WERI-Rb-1 (cell line): ENCODE measurements around the gene ASPHD2.
A peak's percentile ranks its signal among the peaks of the same experiment; 100 is the strongest.

ENCODE experiments used
- DNase-seq: peaks from one replicate; pipeline ENCODE4 v3.0.0-alpha.2; 2020
- H3K27ac ChIP-seq: fragments of 250-450 bp; sonication (Bioruptor Pico); 2 replicates; pipeline ENCODE4 v1.5.1; 2020; ENCODE audit warnings: mild to moderate bottlenecking, moderate library complexity
- H3K27me3 ChIP-seq: fragments of 250-450 bp; sonication (Bioruptor Pico); 2 replicates; pipeline ENCODE4 v1.5.1; 2021; ENCODE audit warnings: mild to moderate bottlenecking, low read depth, moderate library complexity; ENCODE audit not compliant: insufficient read depth, severe bottlenecking
- H3K36me3 ChIP-seq: fragments of 250-450 bp; sonication (Bioruptor Pico); 2 replicates; pipeline ENCODE4 v1.5.1; 2020; ENCODE audit warnings: mild to moderate bottlenecking, moderate library complexity
- H3K4me3 ChIP-seq: 2 replicates; pipeline ENCODE4 v1.5.1; 2011; ENCODE audit warnings: low read depth, mild to moderate bottlenecking, control low read depth, low read length
- H3K9me3 ChIP-seq: fragments of 250-450 bp; sonication (Bioruptor Pico); 2 replicates; pipeline ENCODE4 v1.5.1; 2021; ENCODE audit warnings: mild to moderate bottlenecking, moderate library complexity; ENCODE audit not compliant: severe bottlenecking
- CTCF ChIP-seq: IDR thresholded peaks from 2 replicates; pipeline ENCODE4 v1.5.1; 2011; ENCODE audit warnings: low read depth, mild to moderate bottlenecking, control low read depth, inconsistent platforms, low read length

The ASPHD2 gene

GRCh38 chr22:26461188-26461810 is 32.2 kb downstream of the ASPHD2 start:
- Histone ChIP-seq H3K27ac (peak overlapping the region; percentile 26), H3K36me3 (peaks cover 52% of the 10 kb centered on the region), H3K4me3 (no peak overlapping the region), H3K27me3 (no peaks in the 10 kb centered on the region), H3K9me3 (no peaks in the 10 kb centered on the region)
- peak; percentile 86 for TF ChIP-seq CTCF
- DNase-seq: peak; percentile 92

GRCh38 chr22:26462051-26462450 is 33.0 kb downstream of the ASPHD2 start:
- no peak overlapping the region for H3K4me3 ChIP-seq
- no peaks in the 10 kb centered on the region for H3K9me3 ChIP-seq
- peak overlapping the region; percentile 45 for H3K27ac ChIP-seq
- DNase-seq: no peak
- no peak for TF ChIP-seq CTCF
- H3K27me3 ChIP-seq: no peaks in the 10 kb centered on the region
- peaks cover 54% of the 10 kb centered on the region for H3K36me3 ChIP-seq

- no peak for TF ChIP-seq CTCF
- Histone ChIP-seq H3K27me3 (no peaks in the 10 kb centered on the region), H3K36me3 (peaks cover 54% of the 10 kb centered on the region), H3K9me3 (no peaks in the 10 kb centered on the region), H3K4me3 (no peak overlapping the region), H3K27ac (peak overlapping the region; percentile 45)
- no peak for DNase-seq
Measured at GRCh38 chr22:26462641-26463040, 33.6 kb downstream of the ASPHD2 start.

- Histone ChIP-seq H3K9me3 (no peaks in the 10 kb centered on the region), H3K27ac (peak overlapping the region; percentile 45), H3K36me3 (peaks cover 52% of the 10 kb centered on the region), H3K27me3 (no peaks in the 10 kb centered on the region), H3K4me3 (no peak overlapping the region)
- DNase-seq: no peak
- no peak for TF ChIP-seq CTCF
Measured at GRCh38 chr22:26463101-26463661, 34.1 kb downstream of the ASPHD2 start.

- H3K9me3 ChIP-seq: no peaks in the 10 kb centered on the region
- TF ChIP-seq CTCF: no peak
- H3K4me3 ChIP-seq: no peak overlapping the region
- peaks cover 55% of the 10 kb centered on the region for H3K36me3 ChIP-seq
- DNase-seq: no peak
- peak overlapping the region; percentile 45 for H3K27ac ChIP-seq
- no peaks in the 10 kb centered on the region for H3K27me3 ChIP-seq
Measured at GRCh38 chr22:26463688-26464087, 34.6 kb downstream of the ASPHD2 start.

GRCh38 chr22:26464312-26464711 is 35.3 kb downstream of the ASPHD2 start:
- Histone ChIP-seq H3K27ac (no peak overlapping the region), H3K27me3 (no peaks in the 10 kb centered on the region), H3K36me3 (peaks cover 58% of the 10 kb centered on the region), H3K4me3 (no peak overlapping the region), H3K9me3 (no peaks in the 10 kb centered on the region)
- TF ChIP-seq CTCF: no peak
- no peak for DNase-seq
